Ovary (tissue), 3 donors: ENCODE data around the gene UBE2D1.

Experiments
- CTCF ChIP-seq, 3 donors: fragments of 450-650 bp in 2 of 3; fragments of 200-600 bp in 1 of 3; IDR thresholded peaks; one replicate each; pipeline versions ENCODE4 v1.5.1 to v1.8.0; 2016 to 2022; ENCODE audit warnings: antibody characterized with exemption in 3 of 3, mild to moderate bottlenecking in 1 of 3
- EP300 ChIP-seq: sonication (generic); formaldehyde crosslinking; IDR thresholded peaks from one replicate; pipeline ENCODE4 v1.6.1; 2017; ENCODE audit warnings: antibody characterized with exemption
- POLR2A ChIP-seq: fragments of 450-650 bp; IDR thresholded peaks from one replicate; pipeline ENCODE4 v1.6.1; 2017; ENCODE audit warnings: antibody characterized with exemption, mild to moderate bottlenecking, moderate library complexity
- donor health status: DM: no; HTN: no; CAD: no.

GRCh38 chr10:58304099-58304633, 30.6 kb upstream of the UBE2D1 start:
- no peak for TF ChIP-seq CTCF (IDR thresholded peaks at IDR 0.05)
- TF ChIP-seq POLR2A = no peak
- TF ChIP-seq EP300 = no peak
